ENCODE results near the gene ITPR2. TPM values are rescaled to one million over a fixed set of nuclear protein-coding genes. Genes with fewer than 3 reads are reported as not detected.

ITPR2 gene
- total and polyA plus RNA-seq, 2 of the 13 experiments (the other 11 are each of a cell fraction or from before 2014, with no cell fraction given): 31.9 to 81.9 TPM

DNA sequence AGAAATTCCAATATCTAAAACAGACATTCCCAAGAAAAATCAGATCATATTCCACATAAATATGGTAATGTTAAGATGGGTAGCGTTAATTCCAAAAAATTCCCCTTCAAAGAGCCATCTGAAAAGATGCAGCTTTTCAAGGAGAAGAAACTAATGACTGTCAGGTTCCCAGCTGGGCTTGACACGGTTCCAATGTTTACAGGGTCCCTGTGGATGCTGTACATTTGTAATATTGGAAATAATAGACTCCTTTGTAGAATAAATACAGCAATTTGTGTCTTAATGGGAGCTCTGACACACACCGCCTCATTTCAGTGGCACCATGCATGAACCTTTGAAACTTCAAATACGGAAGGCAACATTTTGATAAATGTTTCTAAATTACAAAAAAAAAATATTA, 140.6 kb downstream of the ITPR2 start:
- no peak for FAIRE-seq
- WGBS (ENCODE audit: low lambda C conversion rate): 96% methylated on average over 4 of the region's 4 CpGs
- peaks cover 11 to 60% of the 10 kb centered on the region in 2 experiments for H3K36me3 ChIP-seq (replicated peaks in 1 of 2; ENCODE audit: control insufficient read depth in 1 of 2, insufficient read depth in 2 of 2, low read length in 2 of 2)
- H3K4me1 ChIP-seq (ENCODE audit: insufficient read depth, low read length): peaks cover 45% of the 10 kb centered on the region
- DNase-seq (ENCODE audit: low spot score): no peak
- no peaks in the 10 kb centered on the region for H3K9me3 ChIP-seq (ENCODE audit: low read length)
- H3K27ac ChIP-seq (ENCODE audit: extremely low read length, insufficient read depth, low read length): no peak overlapping the region
- H3K9ac ChIP-seq (ENCODE audit: insufficient read depth, low read depth, low read length): no peak overlapping the region
- H3K4me2 ChIP-seq (ENCODE audit: low read depth, low read length): no peak overlapping the region
- no peak for ATAC-seq
- H3K79me2 ChIP-seq (ENCODE audit: insufficient read depth, low read length): peaks cover 9% of the 10 kb centered on the region
- ChIA-PET CTCF (ENCODE audit: low intra/inter-chr PET ratio, low total read pairs) (no interaction called here), POLR2A (no interaction called here)
- no peak overlapping the region for H2AFZ ChIP-seq (ENCODE audit: low read length)
- no peak for TF ChIP-seq ZNF468 (CRISPR knock-in tag; IDR thresholded peaks at IDR 0.05)
- TF ChIP-seq PITX1 (CRISPR knock-in tag; IDR thresholded peaks at IDR 0.05): no peak
- TF ChIP-seq ZNF160 (CRISPR knock-in tag; IDR thresholded peaks at IDR 0.05): no peak
- no peak for TF ChIP-seq HNRNPH1 (optimal IDR thresholded peaks at IDR 0.05; ENCODE audit: low read depth, low read length)
- no peak for TF ChIP-seq GZF1 (CRISPR knock-in tag; IDR thresholded peaks at IDR 0.05)
- TF ChIP-seq KDM5A (IDR thresholded peaks at IDR 0.05; ENCODE audit: borderline replicate concordance, low read length): no peak
- no peak for TF ChIP-seq ZNF607 (CRISPR knock-in tag; IDR thresholded peaks at IDR 0.05; ENCODE audit: borderline replicate concordance)
- no peak for TF ChIP-seq ZNF749 (CRISPR knock-in tag; IDR thresholded peaks at IDR 0.05; ENCODE audit: borderline replicate concordance)
- no peak for TF ChIP-seq ZNF616 (CRISPR knock-in tag; IDR thresholded peaks at IDR 0.05; ENCODE audit: low read depth)
- TF ChIP-seq NR1H2 (CRISPR knock-in tag; IDR thresholded peaks at IDR 0.05; ENCODE audit: borderline replicate concordance, low read depth): no peak
- TF ChIP-seq, protein P1, sequence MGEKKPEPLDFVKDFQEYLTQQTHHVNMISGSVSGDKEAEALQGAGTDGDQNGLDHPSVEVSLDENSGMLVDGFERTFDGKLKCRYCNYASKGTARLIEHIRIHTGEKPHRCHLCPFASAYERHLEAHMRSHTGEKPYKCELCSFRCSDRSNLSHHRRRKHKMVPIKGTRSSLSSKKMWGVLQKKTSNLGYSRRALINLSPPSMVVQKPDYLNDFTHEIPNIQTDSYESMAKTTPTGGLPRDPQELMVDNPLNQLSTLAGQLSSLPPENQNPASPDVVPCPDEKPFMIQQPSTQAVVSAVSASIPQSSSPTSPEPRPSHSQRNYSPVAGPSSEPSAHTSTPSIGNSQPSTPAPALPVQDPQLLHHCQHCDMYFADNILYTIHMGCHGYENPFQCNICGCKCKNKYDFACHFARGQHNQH (CRISPR knock-in tag; IDR thresholded peaks at IDR 0.05): no peak
- TF ChIP-seq, protein P2, sequence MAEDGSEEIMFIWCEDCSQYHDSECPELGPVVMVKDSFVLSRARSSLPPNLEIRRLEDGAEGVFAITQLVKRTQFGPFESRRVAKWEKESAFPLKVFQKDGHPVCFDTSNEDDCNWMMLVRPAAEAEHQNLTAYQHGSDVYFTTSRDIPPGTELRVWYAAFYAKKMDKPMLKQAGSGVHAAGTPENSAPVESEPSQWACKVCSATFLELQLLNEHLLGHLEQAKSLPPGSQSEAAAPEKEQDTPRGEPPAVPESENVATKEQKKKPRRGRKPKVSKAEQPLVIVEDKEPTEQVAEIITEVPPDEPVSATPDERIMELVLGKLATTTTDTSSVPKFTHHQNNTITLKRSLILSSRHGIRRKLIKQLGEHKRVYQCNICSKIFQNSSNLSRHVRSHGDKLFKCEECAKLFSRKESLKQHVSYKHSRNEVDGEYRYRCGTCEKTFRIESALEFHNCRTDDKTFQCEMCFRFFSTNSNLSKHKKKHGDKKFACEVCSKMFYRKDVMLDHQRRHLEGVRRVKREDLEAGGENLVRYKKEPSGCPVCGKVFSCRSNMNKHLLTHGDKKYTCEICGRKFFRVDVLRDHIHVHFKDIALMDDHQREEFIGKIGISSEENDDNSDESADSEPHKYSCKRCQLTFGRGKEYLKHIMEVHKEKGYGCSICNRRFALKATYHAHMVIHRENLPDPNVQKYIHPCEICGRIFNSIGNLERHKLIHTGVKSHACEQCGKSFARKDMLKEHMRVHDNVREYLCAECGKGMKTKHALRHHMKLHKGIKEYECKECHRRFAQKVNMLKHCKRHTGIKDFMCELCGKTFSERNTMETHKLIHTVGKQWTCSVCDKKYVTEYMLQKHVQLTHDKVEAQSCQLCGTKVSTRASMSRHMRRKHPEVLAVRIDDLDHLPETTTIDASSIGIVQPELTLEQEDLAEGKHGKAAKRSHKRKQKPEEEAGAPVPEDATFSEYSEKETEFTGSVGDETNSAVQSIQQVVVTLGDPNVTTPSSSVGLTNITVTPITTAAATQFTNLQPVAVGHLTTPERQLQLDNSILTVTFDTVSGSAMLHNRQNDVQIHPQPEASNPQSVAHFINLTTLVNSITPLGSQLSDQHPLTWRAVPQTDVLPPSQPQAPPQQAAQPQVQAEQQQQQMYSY (CRISPR knock-in tag; IDR thresholded peaks at IDR 0.05): no peak
- TF ChIP-seq ZNF678 (CRISPR knock-in tag; IDR thresholded peaks at IDR 0.05): no peak
- TF ChIP-seq ZNF839 (CRISPR knock-in tag; IDR thresholded peaks at IDR 0.05; ENCODE audit: borderline replicate concordance): no peak
- no peak for TF ChIP-seq NFRKB (IDR thresholded peaks at IDR 0.05)
- H4K20me1 ChIP-seq (ENCODE audit: insufficient read depth, low read length): no peaks in the 10 kb centered on the region; the same call in 1 of the 2 replicates
- no peaks in the 10 kb centered on the region for H3K27me3 ChIP-seq (ENCODE audit: control insufficient read depth in 1 of 2, insufficient read depth in 2 of 2, low read length in 2 of 2)
- no peak overlapping the region for H3K4me3 ChIP-seq (replicated peaks in 1 of 3; ENCODE audit: insufficient read depth in 1 of 3, low read depth in 2 of 3, low read length in 3 of 3)
- BruUV-seq (replicated peaks): no TSS peak
- intact Hi-C loops (cut with micrococcal nuclease; ENCODE audit: unreplicated experiment): no loop called here
- in situ Hi-C loops (cut with HindIII; ENCODE audit: extremely low pct_ligation_motif_present, low pct_unique_long_range_greater_than_20kb): no loop called here
